ENCODE data around the gene MCCC1.

The MCCC1 gene

GRCh38 chr3:183061391-183062172 is 37.7 kb downstream of the MCCC1 start:
- H3K27me3 ChIP-seq (replicated peaks), result no peaks in the 10 kb centered on the region
- TF ChIP-seq, protein P1, sequence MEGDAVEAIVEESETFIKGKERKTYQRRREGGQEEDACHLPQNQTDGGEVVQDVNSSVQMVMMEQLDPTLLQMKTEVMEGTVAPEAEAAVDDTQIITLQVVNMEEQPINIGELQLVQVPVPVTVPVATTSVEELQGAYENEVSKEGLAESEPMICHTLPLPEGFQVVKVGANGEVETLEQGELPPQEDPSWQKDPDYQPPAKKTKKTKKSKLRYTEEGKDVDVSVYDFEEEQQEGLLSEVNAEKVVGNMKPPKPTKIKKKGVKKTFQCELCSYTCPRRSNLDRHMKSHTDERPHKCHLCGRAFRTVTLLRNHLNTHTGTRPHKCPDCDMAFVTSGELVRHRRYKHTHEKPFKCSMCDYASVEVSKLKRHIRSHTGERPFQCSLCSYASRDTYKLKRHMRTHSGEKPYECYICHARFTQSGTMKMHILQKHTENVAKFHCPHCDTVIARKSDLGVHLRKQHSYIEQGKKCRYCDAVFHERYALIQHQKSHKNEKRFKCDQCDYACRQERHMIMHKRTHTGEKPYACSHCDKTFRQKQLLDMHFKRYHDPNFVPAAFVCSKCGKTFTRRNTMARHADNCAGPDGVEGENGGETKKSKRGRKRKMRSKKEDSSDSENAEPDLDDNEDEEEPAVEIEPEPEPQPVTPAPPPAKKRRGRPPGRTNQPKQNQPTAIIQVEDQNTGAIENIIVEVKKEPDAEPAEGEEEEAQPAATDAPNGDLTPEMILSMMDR (IDR thresholded peaks at IDR 0.05; ENCODE audit: low read depth, low read length, missing control alignments), result no peak
- no peaks in the 10 kb centered on the region for H3K36me3 ChIP-seq (replicated peaks)
- no peak for DNase-seq
- in situ Hi-C loops (cut with HindIII; ENCODE audit: low pct_ligation_motif_present, low sequenced_read_pairs), result no loop called here
- no peak overlapping the region for H3K27ac ChIP-seq
- H3K4me3 ChIP-seq (ENCODE audit: low read depth, low read length), result no peak overlapping the region

- Histone ChIP-seq H3K36me3 (replicated peaks) (no peaks in the 10 kb centered on the region), H3K27ac (no peak overlapping the region), H3K4me3 (ENCODE audit: low read depth, low read length) (no peak overlapping the region), H3K27me3 (replicated peaks) (no peaks in the 10 kb centered on the region)
- TF ChIP-seq, protein P1 (IDR thresholded peaks at IDR 0.05; ENCODE audit: low read depth, low read length, missing control alignments), result no peak
- DNase-seq, result no peak
- in situ Hi-C loops (cut with HindIII; ENCODE audit: low pct_ligation_motif_present, low sequenced_read_pairs), result no loop called here
Measured at GRCh38 chr3:183058351-183058750, 40.9 kb downstream of the MCCC1 start.

DNA sequence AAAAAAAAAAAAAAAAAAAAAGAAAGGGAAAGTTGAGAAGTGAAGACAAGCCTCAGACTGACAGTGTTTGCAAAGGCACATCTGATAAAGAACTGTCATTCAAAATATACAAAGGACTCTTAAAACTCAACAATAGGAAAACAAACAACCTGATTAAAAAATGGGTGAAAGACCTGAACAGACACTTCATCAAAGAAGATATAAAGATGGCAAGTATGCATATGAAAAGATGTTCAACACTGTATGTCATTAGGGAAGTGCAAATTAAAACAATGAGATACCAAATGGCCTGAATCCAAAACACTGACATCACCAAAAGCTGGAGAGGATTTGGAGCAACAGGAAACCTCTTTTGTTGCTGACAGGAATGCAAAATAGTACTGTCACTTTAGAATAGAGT is 48.6 kb downstream of the MCCC1 start:
- Histone ChIP-seq H3K36me3 (replicated peaks) (no peaks in the 10 kb centered on the region), H3K27ac (no peak overlapping the region), H3K27me3 (replicated peaks) (no peaks in the 10 kb centered on the region), H3K4me3 (ENCODE audit: low read depth, low read length) (no peak overlapping the region)
- in situ Hi-C loops (cut with HindIII; ENCODE audit: low pct_ligation_motif_present, low sequenced_read_pairs), result no loop called here
- TF ChIP-seq, protein P1 (IDR thresholded peaks at IDR 0.05; ENCODE audit: low read depth, low read length, missing control alignments), result no peak
- no peak for DNase-seq

DNA sequence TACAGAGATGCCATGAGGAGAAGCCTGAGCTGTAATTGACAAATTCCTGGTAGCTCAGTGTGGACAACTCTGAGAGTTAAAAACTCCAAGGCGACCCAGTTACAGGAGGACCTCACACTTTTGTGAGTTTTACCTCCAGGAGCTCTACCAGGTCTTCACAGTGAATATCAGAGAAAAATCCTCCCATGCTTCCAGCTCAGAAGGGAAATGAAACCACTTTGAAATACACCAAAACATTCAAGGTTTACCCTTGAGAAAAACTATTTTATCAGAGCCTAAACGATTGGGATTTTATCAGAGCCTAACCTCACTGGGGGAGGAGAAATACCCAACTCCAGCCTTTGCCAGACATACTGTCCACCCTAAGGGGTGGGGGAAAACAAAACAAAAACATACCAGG is 52.4 kb downstream of the MCCC1 start:
- DNase-seq, result no peak
- Histone ChIP-seq H3K36me3 (replicated peaks) (no peaks in the 10 kb centered on the region), H3K27ac (no peak overlapping the region), H3K4me3 (ENCODE audit: low read depth, low read length) (no peak overlapping the region), H3K27me3 (replicated peaks) (no peaks in the 10 kb centered on the region)
- TF ChIP-seq, protein P1 (IDR thresholded peaks at IDR 0.05; ENCODE audit: low read depth, low read length, missing control alignments), result no peak
- in situ Hi-C loops (cut with HindIII; ENCODE audit: low pct_ligation_motif_present, low sequenced_read_pairs), result no loop called here

DNA sequence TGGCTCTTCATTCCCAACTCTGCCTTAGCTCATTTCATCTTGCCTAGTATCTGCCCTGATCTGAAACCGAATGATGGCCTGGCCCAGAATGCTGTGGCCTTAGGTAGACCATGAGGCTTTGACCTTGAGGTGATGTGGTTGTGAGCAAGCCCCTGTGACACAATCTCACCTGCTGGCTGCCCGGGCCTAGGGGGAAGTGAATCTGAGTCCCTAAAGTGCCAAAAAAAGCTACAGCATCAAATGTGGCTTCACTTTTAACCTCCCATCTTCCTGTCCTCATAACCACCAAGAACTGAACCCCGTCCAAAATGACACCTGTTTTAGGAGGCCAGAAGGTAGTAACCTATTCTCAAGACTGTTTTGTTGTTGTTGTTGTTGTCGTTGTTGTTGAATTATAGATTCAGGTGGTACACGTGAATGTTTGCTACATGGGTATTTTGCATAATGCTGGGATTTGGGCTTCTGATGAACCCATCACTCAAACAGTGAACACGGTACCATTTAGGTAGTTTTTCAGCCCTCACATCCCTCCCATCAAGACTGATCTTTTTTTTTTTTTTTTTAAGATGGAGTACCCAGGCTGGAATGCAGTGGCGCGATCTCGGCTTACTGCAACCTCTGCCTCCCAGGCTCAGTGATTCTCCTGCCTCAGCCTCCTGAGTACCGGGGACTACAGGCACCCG is 54.6 kb downstream of the MCCC1 start:
- in situ Hi-C loops (cut with HindIII; ENCODE audit: low pct_ligation_motif_present, low sequenced_read_pairs), result no loop called here
- Histone ChIP-seq H3K27me3 (replicated peaks) (no peaks in the 10 kb centered on the region), H3K4me3 (ENCODE audit: low read depth, low read length) (no peak overlapping the region), H3K36me3 (replicated peaks) (no peaks in the 10 kb centered on the region), H3K27ac (no peak overlapping the region)
- TF ChIP-seq, protein P1 (IDR thresholded peaks at IDR 0.05; ENCODE audit: low read depth, low read length, missing control alignments), result no peak
- DNase-seq, result no peak

All from brain microvascular endothelial cell (primary cell).